Chondrocyte (in vitro differentiated cells): ENCODE measurements around the gene TCF4. TPM values are rescaled to one million over a fixed set of nuclear protein-coding genes. Genes with fewer than 3 reads are reported as not detected.

Source experiments
- DNase-seq: peaks from one replicate; pipeline ENCODE4 v3.0.0; 2021; ENCODE audit warnings: mixed read lengths, low spot score
- H3K27ac Mint-ChIP-seq: one replicate; pipeline ENCODE4 v1.8.0; 2021; ENCODE audit warnings: mild to moderate bottlenecking, moderate library complexity, mixed read lengths; ENCODE audit not compliant: unreplicated experiment
- H3K27me3 Mint-ChIP-seq: 2 replicates; pipeline ENCODE4 v1.8.0; 2021; ENCODE audit warnings: low read depth, mixed read lengths
- H3K36me3 Mint-ChIP-seq: 2 replicates; pipeline ENCODE4 v1.8.0; 2021; ENCODE audit warnings: low read depth, mixed read lengths
- H3K4me1 Mint-ChIP-seq: 2 replicates; pipeline ENCODE4 v1.8.0; 2021; ENCODE audit warnings: low read depth, mild to moderate bottlenecking, mixed read lengths
- H3K4me3 Mint-ChIP-seq: one replicate; pipeline ENCODE4 v1.8.0; 2021; ENCODE audit warnings: mild to moderate bottlenecking, moderate library complexity, mixed read lengths; ENCODE audit not compliant: unreplicated experiment
- H3K9me3 Mint-ChIP-seq: 2 replicates; pipeline ENCODE4 v1.8.0; 2021; ENCODE audit warnings: low read depth, mixed read lengths
- CTCF ChIP-seq: fragments of 200-600 bp; sonication (generic); IDR thresholded peaks from 2 replicates; pipeline ENCODE4 v1.5.0; 2021; ENCODE audit warnings: antibody characterized with exemption, mild to moderate bottlenecking, moderate library complexity
- total RNA-seq: library from RNA; stranded (reverse); gene quantifications from 3 replicates; pipeline ENCODE4 v1.2.1, GENCODE V29; 2021

Gene TCF4
- total RNA-seq, 1 donor from 2014 or later = 36.8 TPM

DNA sequence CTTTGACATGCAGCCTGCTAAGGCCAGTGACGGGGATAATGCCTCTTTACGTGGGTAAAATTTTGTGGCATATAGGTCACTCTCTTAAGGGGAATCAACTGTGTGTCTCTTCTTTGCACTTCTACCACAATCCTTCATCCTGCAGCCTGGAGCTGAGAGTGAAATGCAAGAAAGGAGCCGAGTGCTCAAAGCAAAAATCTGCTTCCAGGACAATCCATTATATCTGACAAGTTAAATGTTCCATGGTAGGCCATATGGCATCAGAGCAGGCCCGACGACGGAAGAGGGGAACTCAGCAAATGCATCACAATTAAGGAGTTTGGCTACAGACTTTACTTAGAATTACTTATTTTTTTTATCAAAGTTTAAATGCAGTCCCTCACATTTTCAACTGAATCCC, 171.2 kb downstream of the TCF4 start:
- no peaks in the 10 kb centered on the region for H3K27me3 Mint-ChIP-seq
- no peaks in the 10 kb centered on the region for H3K9me3 Mint-ChIP-seq
- no peaks in the 10 kb centered on the region for H3K36me3 Mint-ChIP-seq
- H3K27ac Mint-ChIP-seq = peak overlapping the region; percentile 10
- no peak for TF ChIP-seq CTCF
- no peak for DNase-seq
- peaks cover 35% of the 10 kb centered on the region for H3K4me1 Mint-ChIP-seq
- no peak overlapping the region for H3K4me3 Mint-ChIP-seq

DNA sequence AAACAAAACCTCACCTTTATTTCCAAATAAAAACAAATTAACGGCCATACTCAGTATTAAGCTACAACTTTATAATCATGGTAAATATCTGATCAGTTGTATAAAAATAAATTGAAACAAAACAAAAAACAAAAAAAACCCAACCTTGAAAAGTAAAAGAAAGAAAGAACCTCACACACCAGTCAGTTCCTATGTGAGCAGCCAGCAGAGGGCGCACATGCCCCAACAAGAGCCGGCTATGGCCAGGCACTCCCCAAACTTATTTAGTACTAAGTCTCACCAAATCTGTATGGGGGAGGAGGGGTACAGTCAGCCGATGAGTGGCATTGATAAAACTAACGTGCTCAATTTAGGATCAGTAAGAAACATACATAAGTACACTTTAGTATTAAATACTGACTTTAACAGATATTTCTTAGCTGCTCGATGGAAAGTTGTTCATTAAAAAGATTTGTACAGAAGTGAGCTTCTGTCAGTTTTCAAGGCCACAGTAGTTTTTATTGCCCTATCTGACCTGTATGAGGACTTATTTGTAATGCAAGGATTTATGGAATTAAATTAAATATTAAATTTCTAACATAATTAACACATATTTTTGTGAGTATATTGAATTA, 172.6 kb downstream of the TCF4 start:
- Mint-ChIP-seq H3K4me1 (peaks cover 21% of the 10 kb centered on the region), H3K27ac (no peak overlapping the region)

GRCh38 chr18:55414475-55414874, 173.5 kb downstream of the TCF4 start:
- peaks cover 14% of the 10 kb centered on the region for H3K4me1 Mint-ChIP-seq
- no peaks in the 10 kb centered on the region for H3K36me3 Mint-ChIP-seq
- no peak overlapping the region for H3K4me3 Mint-ChIP-seq
- no peak for TF ChIP-seq CTCF
- no peaks in the 10 kb centered on the region for H3K9me3 Mint-ChIP-seq
- no peak overlapping the region for H3K27ac Mint-ChIP-seq
- DNase-seq = no peak
- H3K27me3 Mint-ChIP-seq = no peaks in the 10 kb centered on the region

More for the DNA sequence above, 172.6 kb downstream of the TCF4 start:
- DNase-seq = no peak
- H3K27me3 Mint-ChIP-seq = no peaks in the 10 kb centered on the region
- peak; percentile 99 for TF ChIP-seq CTCF
- H3K9me3 Mint-ChIP-seq = no peaks in the 10 kb centered on the region
- no peaks in the 10 kb centered on the region for H3K36me3 Mint-ChIP-seq
- no peak overlapping the region for H3K4me3 Mint-ChIP-seq

DNA sequence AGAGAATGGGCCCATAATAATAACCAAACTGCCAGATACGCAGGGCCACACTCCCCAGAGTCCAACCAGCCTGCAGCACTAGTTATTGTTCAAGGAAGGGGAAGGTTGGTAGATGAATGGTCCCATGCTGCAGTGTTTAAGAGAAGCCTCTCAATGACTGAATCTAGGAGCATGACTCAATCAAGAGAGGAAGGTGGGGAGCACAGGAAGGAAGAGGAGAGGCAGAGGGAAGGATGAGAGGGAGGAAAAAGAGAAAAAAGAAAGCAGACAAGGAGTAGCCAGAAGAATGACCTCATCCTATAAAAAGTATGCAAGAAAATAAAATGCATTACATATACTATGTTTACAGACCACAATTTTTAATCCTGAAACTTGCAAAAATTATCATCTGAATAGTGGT, 174.5 kb downstream of the TCF4 start:
- Mint-ChIP-seq H3K27ac (no peak overlapping the region), H3K9me3 (no peaks in the 10 kb centered on the region), H3K4me3 (no peak overlapping the region), H3K4me1 (peaks cover 14% of the 10 kb centered on the region), H3K36me3 (no peaks in the 10 kb centered on the region), H3K27me3 (no peaks in the 10 kb centered on the region)
- TF ChIP-seq CTCF = no peak
- DNase-seq = no peak

DNA sequence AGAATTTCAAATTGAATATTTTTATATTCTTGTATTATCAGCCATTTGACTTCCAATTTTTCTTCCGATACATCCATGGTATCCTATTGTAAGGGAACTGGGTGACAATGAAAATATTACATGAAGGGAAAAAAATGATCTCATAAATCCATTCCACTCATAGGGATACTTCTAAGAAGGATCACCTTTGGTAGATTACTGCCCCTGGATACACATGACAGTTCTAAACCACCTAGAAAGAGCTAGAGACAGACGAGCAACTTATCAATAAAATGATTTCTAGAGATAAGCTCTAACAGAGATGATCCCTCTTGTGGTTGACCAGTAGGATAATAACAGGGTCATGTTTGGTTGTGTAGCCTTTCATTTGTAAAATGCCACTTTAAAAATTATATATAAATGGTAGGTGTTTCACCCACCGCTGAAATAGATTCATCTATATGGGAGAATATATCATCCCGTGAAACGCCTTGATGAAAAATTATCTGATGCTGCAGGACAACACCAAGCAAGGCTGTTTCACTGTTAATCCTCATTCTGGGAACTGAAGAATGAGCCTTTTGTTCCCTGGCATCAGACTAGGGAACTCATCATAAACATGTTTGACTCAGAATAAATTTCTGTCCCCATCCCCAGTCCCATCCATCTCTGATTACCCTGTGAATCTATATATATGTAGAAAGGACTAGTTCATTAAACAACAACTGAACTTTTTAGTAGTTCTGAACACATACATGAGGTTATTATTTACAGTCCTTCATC, 180.0 kb downstream of the TCF4 start:
- Mint-ChIP-seq H3K27ac (no peak overlapping the region), H3K9me3 (no peaks in the 10 kb centered on the region), H3K4me1 (peaks cover 31% of the 10 kb centered on the region), H3K36me3 (no peaks in the 10 kb centered on the region), H3K27me3 (no peaks in the 10 kb centered on the region), H3K4me3 (no peak overlapping the region)
- DNase-seq = no peak
- no peak for TF ChIP-seq CTCF
